ENCODE results near the gene BCL2L11.

DNA sequence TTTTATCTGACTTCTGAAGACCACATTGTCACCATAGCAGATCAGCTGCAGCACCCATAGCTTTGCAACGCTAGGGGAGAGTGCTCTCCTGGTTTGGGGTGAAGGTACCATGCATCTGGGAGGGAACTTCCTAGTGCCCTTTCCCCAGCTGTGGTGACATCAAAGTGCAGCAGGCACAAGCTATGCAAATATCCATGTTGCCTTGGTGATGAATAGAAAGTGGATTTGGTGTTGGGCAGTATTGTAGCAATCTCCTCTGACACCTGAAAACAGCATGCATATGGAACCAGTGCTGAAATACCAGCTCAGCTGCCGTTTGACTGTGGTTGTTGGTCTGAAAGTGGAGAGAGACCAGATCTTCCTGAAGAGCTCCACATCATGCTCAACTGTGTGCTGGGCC lies 37.1 kb downstream of the BCL2L11 start:
- no peak for TF ChIP-seq MYC (IDR thresholded peaks at IDR 0.05; ENCODE audit: low read depth, low read length)
- no peak for TF ChIP-seq POLR2A (IDR thresholded peaks at IDR 0.05; ENCODE audit: extremely low read depth, insufficient read length)

Data from NB4 (cell line).